HG03045 (cell line): ENCODE results near the gene RAC2.
"Not testable (repeated sequence)": the region's sequence is repeated elsewhere in the genome, so short reads cannot be mapped to it uniquely, and the experiment has no call there.

Experiments used
- ATAC-seq: cut with Tn5 transposase; IDR thresholded peaks from one replicate; pipeline ENCODE4 v1.9.1; 2021; ENCODE audit warnings: mild to moderate bottlenecking, moderate library complexity; ENCODE audit not compliant: unreplicated experiment

RAC2 gene

GRCh38 chr22:37235897-37236607 is 8.0 kb downstream of the RAC2 start:
- ATAC-seq = no peak

DNA sequence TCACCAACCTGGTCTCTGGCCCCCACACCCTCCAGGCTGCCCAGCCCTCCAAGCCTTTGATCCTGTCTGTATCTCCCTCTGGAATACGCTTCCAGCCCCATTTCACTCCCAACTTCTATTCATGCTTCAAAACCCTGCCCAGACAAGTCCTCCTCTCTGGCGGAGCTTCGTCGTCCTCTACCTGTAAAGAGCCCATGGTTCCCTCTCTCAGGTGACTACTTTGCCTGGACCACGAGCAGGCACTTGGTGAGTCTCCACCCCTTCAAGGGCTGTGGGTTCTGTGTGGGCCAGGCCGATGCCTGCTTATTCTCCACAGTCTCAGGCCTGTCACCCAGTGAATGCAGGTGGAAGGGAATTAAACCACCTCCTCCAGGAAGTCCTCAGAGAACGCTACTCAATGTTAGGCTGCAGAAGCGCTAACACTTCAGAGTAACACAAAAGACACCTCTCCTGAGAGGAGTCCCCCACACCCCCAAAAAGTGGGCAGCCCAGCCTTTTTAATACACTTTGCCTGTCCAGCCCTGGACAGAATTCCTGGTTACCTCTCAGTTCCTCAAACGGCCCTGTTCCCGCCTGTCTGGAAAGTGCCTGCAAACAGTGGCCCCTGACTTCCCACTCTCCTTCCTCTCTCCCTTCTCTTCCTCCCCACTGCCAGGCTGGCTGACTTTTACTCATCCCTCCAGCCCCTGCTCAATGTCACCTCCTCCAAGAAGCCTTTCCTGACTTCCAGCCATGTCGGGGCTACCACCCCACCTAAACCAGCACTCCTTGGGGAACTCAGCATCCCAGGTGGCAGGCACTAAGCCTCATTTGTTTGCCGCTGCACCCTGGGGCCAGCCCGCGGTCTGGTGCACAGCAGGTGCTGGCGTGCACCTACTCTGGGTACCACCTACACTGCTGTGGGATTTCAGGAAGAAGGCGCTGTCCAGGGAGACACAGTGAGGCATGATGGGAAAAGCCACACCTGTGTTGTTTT is 9.0 kb downstream of the RAC2 start:
- ATAC-seq = no peak

- ATAC-seq = no peak
These were observed 10.1 kb downstream of the RAC2 start for GRCh38 chr22:37233751-37234631.

GRCh38 chr22:37233371-37233750 is 10.7 kb downstream of the RAC2 start:
- not testable (repeated sequence) for ATAC-seq

DNA sequence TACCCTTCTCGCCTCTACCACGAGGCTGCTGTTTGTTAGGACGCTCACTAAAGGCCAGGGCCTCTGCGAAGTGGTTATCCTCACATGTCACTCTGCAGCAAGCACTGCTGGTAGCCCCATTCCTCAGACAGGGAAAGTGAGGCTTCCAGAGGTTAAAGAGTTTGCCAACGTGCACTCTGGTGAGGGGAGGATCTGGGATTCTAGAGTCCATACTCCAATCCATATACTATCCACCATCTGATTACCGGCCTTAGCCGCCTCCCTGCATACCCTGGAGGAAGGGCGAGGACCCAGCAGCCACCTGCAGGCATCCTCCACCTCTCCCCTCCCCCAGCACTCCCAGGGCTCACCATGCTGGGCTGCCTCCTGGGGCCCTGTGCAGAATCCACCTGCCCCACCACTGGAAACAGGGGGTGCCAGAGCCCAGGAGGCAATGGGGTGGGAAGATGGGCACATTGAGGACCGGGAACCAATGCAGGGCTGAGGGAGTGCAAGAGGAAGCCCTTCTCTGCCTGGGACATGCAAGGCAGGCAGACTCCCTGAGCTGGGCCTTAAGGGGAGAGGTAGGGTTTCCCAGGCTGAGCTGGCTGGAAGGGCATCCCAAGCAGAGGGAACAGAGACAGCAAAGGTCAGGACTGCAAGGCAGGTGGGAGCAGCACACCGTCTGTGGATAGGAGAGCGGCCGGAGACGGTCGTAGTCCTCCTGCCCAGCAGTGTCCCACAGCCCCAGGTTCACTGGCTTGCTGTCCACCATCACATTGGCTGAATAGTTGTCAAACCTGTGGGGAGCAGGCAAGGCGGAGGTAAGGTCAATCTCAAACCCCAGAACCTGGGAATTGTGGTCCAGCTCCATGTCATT is 11.7 kb downstream of the RAC2 start:
- no peak for ATAC-seq

GRCh38 chr22:37231406-37232139 is 12.5 kb downstream of the RAC2 start:
- no peak for ATAC-seq

DNA sequence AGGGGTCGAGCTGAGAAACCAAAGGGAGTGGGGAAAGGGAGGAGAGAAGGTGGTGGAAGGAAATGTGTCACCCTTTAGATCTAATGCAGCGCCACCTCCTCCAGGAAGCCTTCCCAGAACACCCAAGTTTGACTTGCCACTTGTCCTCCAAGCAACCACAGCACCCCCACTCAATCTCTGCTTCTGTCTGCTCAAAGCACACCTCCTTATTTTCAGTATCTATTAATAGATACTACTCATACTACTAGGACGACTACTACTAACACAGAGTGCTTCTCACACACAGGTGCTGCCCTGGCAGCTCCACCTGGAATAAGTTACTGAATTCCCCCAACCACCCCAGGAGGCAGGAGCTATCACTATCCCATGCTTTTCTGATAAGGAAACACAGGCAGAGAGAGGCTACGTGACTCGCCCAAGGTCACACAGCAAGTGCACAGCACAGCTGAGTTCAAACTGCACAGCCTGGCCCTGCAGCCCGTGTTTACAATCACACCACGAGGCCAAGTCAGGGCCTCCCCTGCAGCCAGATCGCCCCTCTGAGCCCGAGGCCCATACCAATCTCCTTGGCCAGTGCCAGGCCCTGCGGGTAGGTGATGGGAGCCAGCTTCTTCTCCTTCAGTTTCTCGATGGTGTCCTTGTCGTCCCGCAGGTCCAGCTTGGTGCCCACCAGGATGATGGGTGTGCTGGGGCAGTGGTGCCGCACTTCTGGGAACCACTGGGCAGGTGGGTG is 13.2 kb downstream of the RAC2 start:
- no peak for ATAC-seq

DNA sequence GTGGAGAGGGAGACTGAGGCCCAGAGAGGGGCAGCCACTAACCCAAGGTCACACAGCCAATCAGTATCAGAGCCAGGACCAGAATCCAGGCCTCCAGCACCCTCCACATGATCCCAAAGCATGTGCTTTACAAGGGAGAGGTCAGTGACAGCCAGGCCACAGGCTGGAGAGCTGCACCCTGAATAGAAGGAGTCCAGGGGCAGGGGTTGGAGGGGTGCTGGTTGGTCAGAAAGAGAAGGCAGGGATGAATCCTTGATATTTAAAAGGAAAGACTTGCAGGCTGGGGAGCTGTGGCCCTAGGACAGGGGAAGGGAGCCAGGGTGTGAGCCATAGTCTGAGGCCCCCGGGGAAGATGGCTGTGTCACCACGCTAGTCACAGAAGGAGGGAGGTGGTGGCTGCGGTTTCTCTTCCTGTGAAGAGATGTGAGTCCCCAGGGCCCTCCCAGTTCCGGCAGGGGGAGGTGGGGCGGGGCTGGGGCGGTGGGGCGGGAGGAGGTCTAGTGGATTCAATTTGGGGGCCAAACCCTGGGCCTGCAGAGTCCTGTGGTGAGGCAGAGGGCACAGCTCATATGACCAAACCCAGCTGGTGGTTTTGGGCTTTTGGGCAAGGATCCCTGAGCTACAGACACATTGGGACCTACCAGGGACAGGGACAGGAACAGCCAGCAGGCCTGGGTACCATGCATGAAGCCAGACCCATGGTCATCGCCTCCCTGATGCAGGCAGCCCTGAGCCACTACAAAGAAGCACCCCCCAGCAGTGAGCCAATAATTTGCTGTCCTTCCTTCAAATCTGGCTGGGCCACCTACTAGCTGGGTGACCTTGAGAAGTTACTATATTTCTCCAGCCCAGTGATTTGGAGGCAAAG is 14.0 kb downstream of the RAC2 start:
- ATAC-seq = peak; percentile 55

DNA sequence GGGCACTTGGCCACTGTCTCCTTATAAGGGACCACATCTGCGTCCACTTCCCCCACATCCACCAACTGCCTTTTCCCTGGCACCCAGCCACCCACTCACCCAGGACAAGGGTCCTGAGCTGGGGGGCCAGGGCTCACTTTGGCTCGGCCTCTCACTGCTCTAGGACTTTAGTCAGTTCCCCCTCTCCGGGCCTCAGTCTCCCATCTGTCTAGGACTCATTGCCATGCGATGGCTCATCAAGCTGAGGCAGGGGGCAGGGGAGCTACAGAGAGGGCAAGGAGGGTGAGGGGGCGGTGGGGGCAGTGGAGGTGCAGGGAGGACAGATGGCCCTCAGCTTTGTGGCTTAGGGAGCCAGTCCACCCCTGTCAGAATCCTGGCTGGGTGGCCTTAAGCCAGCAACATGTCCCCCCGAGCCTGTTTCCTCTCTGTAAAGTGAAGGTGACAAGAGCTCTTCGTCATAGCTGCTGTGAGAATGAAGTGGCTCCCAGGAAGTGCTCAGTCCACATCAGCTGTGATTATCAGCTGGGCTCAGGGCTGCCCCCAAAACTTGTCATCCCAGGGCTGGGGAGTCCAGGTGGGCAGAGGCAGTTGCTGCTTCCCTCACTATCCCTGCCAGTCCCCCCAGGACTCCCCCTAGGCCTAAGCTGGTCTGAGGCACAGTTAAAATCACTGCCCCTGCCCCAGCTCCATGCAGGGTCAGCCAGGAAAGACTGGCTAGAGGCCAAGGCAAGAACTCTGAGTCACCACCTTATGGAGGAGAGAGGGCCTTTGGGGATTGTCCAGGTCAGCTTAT is 14.9 kb downstream of the RAC2 start:
- no peak for ATAC-seq

- no peak for ATAC-seq
These were observed 15.7 kb downstream of the RAC2 start for GRCh38 chr22:37228106-37229011.

DNA sequence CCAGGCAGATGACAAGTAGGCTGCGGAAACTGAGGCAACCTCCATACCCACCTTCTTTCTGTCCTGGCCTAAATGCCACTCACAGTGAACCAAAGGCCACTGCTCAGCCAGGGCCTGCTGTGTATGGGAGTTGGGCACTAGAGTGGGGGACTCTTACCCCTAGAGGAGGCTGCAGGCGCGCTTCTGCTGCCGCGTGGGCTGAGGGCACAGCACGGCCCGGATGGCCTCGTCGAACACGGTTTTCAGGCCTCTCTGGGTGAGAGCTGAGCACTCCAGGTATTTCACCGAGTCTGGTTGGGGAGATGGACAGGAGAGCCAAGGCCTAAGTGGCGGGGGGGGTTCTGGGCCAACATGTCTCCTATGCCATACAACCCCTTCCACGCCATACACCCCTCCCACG is 17.6 kb downstream of the RAC2 start:
- ATAC-seq = no peak

DNA sequence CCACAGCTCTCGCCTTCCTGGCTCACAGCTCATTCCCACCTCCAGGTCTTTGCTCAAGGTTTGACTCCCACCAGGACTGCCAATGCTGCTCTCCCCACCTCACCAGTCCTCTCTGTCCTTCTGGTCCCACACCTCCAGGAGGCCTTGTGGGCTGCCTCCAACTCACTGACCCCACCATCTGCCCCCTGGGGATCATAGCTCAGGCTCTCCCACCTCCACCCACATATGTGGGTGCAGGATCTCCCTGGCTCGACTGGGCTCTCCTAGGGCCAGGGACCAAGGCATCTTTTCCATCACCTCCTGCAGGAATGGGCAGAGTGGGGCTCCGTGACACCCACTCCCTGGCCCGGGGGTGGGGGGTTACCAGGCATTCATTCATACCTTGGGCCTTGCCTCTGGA is 18.0 kb downstream of the RAC2 start:
- no peak for ATAC-seq

DNA sequence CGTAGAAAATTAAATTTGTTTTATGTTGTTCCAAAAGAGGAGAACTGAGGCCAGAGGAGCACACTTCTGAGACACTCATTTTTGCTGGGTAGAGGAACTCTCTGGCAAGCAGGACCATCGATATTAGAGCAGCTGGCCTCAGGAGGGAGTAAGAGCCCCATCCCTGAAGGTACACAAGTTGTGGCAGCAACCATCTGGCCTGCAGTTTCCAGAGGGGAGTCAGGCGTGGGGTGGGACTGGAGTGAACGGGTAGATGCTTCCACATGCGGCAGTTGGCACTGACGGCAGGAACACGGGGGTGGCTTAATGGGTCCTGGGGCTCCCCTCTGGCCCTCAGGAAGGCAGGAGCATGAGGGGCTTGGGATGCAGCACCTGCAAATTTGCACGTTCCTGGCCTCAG is 18.6 kb downstream of the RAC2 start:
- ATAC-seq = no peak

DNA sequence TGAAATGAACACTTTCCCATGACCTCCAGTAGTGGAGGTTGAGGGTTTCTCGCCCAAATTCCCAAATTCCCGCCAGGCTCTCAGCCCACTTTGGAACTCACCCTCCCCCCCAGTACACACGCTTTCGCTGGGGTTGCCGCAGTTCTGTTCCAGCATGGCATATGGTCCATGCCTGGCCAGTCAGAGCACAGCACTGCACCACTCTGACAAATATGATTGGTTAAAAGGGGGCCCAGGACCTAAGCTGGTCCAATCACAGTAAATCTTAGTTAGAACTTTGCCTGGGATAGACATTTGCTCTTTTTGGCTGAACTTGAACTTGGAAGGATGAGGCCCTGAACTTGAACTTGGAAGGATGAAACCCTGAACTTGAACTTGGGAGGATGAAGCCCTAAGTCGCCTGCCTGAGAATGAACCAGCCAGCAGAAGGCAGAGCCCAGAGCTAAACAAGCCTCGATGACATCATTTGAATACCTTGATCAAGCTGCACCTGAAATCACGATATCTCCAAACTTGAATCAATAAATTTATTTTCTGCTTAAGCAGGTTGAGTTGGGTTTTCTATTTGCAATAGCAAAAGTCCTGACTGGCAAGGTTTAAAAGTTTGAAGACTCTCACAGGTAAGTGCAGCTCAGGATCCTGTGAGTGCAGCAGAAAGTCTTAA is 19.2 kb downstream of the RAC2 start:
- no peak for ATAC-seq

- no peak for ATAC-seq
These were observed 20.0 kb downstream of the RAC2 start for GRCh38 chr22:37223965-37224551.
